Measurements from ENCODE around the gene TMEM74B. TPM values are rescaled to one million over a fixed set of nuclear protein-coding genes. Genes with fewer than 3 reads are reported as not detected.

The TMEM74B gene
- total and polyA plus RNA-seq, 2 of the 8 experiments (the other 6 are each of a cell fraction or from before 2014, with no cell fraction given), result 4.0 to 6.4 TPM

- no peak overlapping the region for H3K56ac ChIP-seq (replicated peaks; ENCODE audit: insufficient read length, low read depth, low read length)
- no peak overlapping the region for H3K4ac ChIP-seq (replicated peaks; ENCODE audit: insufficient read length, low read depth, low read length)
- H3K23me2 ChIP-seq (ENCODE audit: low read depth, low read length), result no peaks in the 10 kb centered on the region
- H2BK12ac ChIP-seq (ENCODE audit: low read depth, low read length), result no peak overlapping the region
- H4K20me1 ChIP-seq (replicated peaks in 1 of 2; ENCODE audit: control insufficient read depth in 1 of 2, insufficient read depth in 2 of 2, low read length in 2 of 2), result no peaks in the 10 kb centered on the region
- ChIA-PET CTCF (ENCODE audit: partially characterized antibody) (interaction anchor here (1.2 to 11.9 kb wide), 3 partner anchors 8 to 26 kb away, joined by 4 to 101 read pairs (median 4); no protein-coding TSS in a partner anchor), POLR2A (ENCODE audit: partially characterized antibody) (no interaction called here)
- H2BK20ac ChIP-seq (ENCODE audit: low read length), result no peak overlapping the region; the same call in 1 of the 2 replicates
- no peak overlapping the region for H3K14ac ChIP-seq (ENCODE audit: insufficient read length)
- H3K4me1 ChIP-seq (replicated peaks in 1 of 4; ENCODE audit: control insufficient read depth in 3 of 4, insufficient read depth in 4 of 4, low read length in 3 of 4), result no peaks in the 10 kb centered on the region
- no peaks in the 10 kb centered on the region for H3K79me2 ChIP-seq (ENCODE audit: control insufficient read depth in 1 of 2, insufficient read depth in 2 of 2, low read length in 2 of 2)
- no peaks in the 10 kb centered on the region; a peak in 1 of 7 replicates for H3K27me3 ChIP-seq (replicated peaks in 1 of 4; ENCODE audit: control insufficient read depth in 3 of 4, extremely low read depth in 1 of 4, insufficient read depth in 3 of 4, low read length in 3 of 4)
- 90% methylated on average over 5 of the region's 5 CpGs; no CpG with 5 or more reads in 1 of the 2 experiments for WGBS, 2 experiments (ENCODE audit: extremely low coverage in 1 of 2, insufficient coverage in 1 of 2, insufficient read length in 1 of 2, insufficient replicate concordance in 2 of 2, low coverage in 1 of 2, low lambda C conversion rate in 2 of 2, missing lambda C conversion rate in 1 of 2)
- no peak overlapping the region for H3K9ac ChIP-seq (replicated peaks in 1 of 4; ENCODE audit: extremely low read depth in 1 of 4, low read depth in 3 of 4, low read length in 3 of 4)
- no peak overlapping the region for H3K4me3 ChIP-seq (ENCODE audit: extremely low read depth in 1 of 4, insufficient read depth in 2 of 4, low read depth in 3 of 4, low read length in 4 of 4)
- H2BK120ac ChIP-seq (replicated peaks; ENCODE audit: low read depth, low read length), result no peak overlapping the region
- no peak overlapping the region for H3K18ac ChIP-seq (ENCODE audit: extremely low read depth, low read length)
- H2BK15ac ChIP-seq (ENCODE audit: low read length), result no peak overlapping the region
- H3K9me3 ChIP-seq (ENCODE audit: insufficient read depth in 2 of 2, low read depth in 1 of 2, low read length in 1 of 2), result no peaks in the 10 kb centered on the region
- no peaks in the 10 kb centered on the region for H3K79me1 ChIP-seq (ENCODE audit: low read depth, low read length)
- H4K8ac ChIP-seq (ENCODE audit: extremely low read depth, insufficient read depth, low read length), result no peak overlapping the region
- no peak overlapping the region for H3K23ac ChIP-seq (ENCODE audit: insufficient read length)
- H3K27ac ChIP-seq (ENCODE audit: low read depth, low read length), result no peak overlapping the region
- no peak for DNase-seq (ENCODE audit: low read depth in 1 of 2, low spot score in 2 of 2)
- H3K36me3 ChIP-seq (ENCODE audit: control insufficient read depth in 2 of 4, insufficient read depth in 4 of 4, low read length in 3 of 4), result no peaks in the 10 kb centered on the region
- H4K5ac ChIP-seq (ENCODE audit: insufficient read length, low read depth, low read length), result no peak overlapping the region
- H4K91ac ChIP-seq (replicated peaks; ENCODE audit: insufficient read length, low read length), result no peak overlapping the region
- no peak overlapping the region for H2AFZ ChIP-seq (ENCODE audit: low read length)
- no peak for TF ChIP-seq HDAC2 (IDR thresholded peaks at IDR 0.05; ENCODE audit: borderline replicate concordance in 1 of 2, low read depth in 2 of 2, low read length in 2 of 2)
- FAIRE-seq, result no peak
- no peak overlapping the region for H2AK5ac ChIP-seq (ENCODE audit: low read depth, low read length)
- H3K4me2 ChIP-seq (ENCODE audit: insufficient read depth in 1 of 2, low read depth in 2 of 2, low read length in 2 of 2), result no peak overlapping the region
- H2BK5ac ChIP-seq (ENCODE audit: low read depth, low read length), result no peak overlapping the region
Observed at GRCh38 chr20:1204113-1204512, 19.3 kb upstream of the TMEM74B start.
